HepG2 (cell line): ENCODE measurements around the gene HS6ST1. TPM values are rescaled to one million over a fixed set of nuclear protein-coding genes. Genes with fewer than 3 reads are reported as not detected.
A peak's percentile ranks its signal among the peaks of the same experiment; 100 is the strongest.

Experiments
- ATAC-seq: fragments of 200-7000 bp; cut with Tn5 transposase; 3 replicates; pipeline ENCODE4 v1.9.1; 2020; ENCODE audit warnings: mild to moderate bottlenecking, moderate library complexity
- BruUV-seq: library from RNA; stranded (reverse); fragments of 400-500 nt; replicated peaks from 2 replicates; lab custom pipeline; 2021; lab: Mats Ljungman, UMichigan
- CTCF ChIA-PET: fragments of 300-600 bp; formaldehyde crosslinking; extraction: SDS; loops from one replicate; lab custom pipeline; 2021; ENCODE audit warnings: low total read pairs, inconsistent platforms, low intra/inter-chr PET ratio; lab: Yijun Ruan, JAX
- POLR2A ChIA-PET: fragments of 350-600 bp; sonication (Branson Sonifier 250); formaldehyde crosslinking; loops from one replicate; lab custom pipeline; 2020; ENCODE audit warnings: antibody characterized with exemption, inconsistent platforms; lab: Yijun Ruan, JAX
- DNase-seq: peaks from one replicate; pipeline ENCODE4 v3.0.0-alpha.2; 2015; ENCODE audit warnings: low spot score
- FAIRE-seq: peaks from 3 replicates; lab custom pipeline; 2011; peaks lifted over from hg19 to GRCh38; lab: Jason Lieb, UNC
- H2AFZ ChIP-seq: one replicate; pipeline ENCODE4 v1.6.1; 2011; ENCODE audit warnings: low read length, inconsistent platforms
- H3K27ac ChIP-seq: fragments of 300-600 bp; 3 replicates; pipeline ENCODE4 v1.8.0; 2011; ENCODE audit warnings: mixed run types, mild to moderate bottlenecking, mixed read lengths, low read length, inconsistent platforms; ENCODE audit not compliant: insufficient read depth; ENCODE audit errors: extremely low read length
- H3K27me3 ChIP-seq, 2 experiments: fragments of 200-600 bp in 1 of 2; 2 replicates in 1 of 2; 3 replicates in 1 of 2; pipeline versions ENCODE4 v1.6.0 to v1.8.0; 2011; ENCODE audit warnings: low read length in 2 of 2, mild to moderate bottlenecking in 2 of 2, moderate library complexity in 2 of 2, inconsistent platforms in 1 of 2; ENCODE audit not compliant: insufficient read depth in 2 of 2, control insufficient read depth in 1 of 2
- H3K36me3 ChIP-seq, 2 experiments: fragments of 200-600 bp in 1 of 2; replicated peaks in 1 of 2; 2 replicates in 1 of 2; 3 replicates in 1 of 2; pipeline versions ENCODE4 v1.5.1 to v1.8.0; 2011; ENCODE audit warnings: low read length in 2 of 2, inconsistent platforms in 1 of 2; ENCODE audit not compliant: insufficient read depth in 2 of 2, control insufficient read depth in 1 of 2
- H3K4me1 ChIP-seq: 2 replicates; pipeline ENCODE4 v1.5.1; 2012; ENCODE audit warnings: low read length, inconsistent platforms; ENCODE audit not compliant: insufficient read depth
- H3K4me2 ChIP-seq: 2 replicates; pipeline ENCODE4 v1.6.0; 2011; ENCODE audit warnings: low read depth, low read length, inconsistent platforms
- H3K4me3 ChIP-seq, 3 experiments: fragments of 200-600 bp in 1 of 3; sonication (generic), shearing (Covaris generic) in 1 of 3; replicated peaks in 1 of 3; 2 replicates each; pipeline ENCODE4 v1.5.1; 2011 to 2016; ENCODE audit warnings: low read length in 3 of 3, inconsistent platforms in 2 of 3, low read depth in 2 of 3, mild to moderate bottlenecking in 2 of 3, control low read depth in 1 of 3, mixed read lengths in 1 of 3; ENCODE audit not compliant: insufficient read depth in 1 of 3
- H3K79me2 ChIP-seq: one replicate; pipeline ENCODE4 v1.6.1; 2011; ENCODE audit warnings: low read length, inconsistent platforms; ENCODE audit not compliant: insufficient read depth
- H3K9ac ChIP-seq: 2 replicates; pipeline ENCODE4 v1.6.0; 2011; ENCODE audit warnings: mild to moderate bottlenecking, low read depth, low read length, inconsistent platforms; ENCODE audit not compliant: insufficient read depth
- H3K9me3 ChIP-seq: 2 replicates; pipeline ENCODE4 v1.5.1; 2012; ENCODE audit warnings: mild to moderate bottlenecking, low read length
- H4K20me1 ChIP-seq: 2 replicates; pipeline ENCODE4 v1.6.0; 2011; ENCODE audit warnings: inconsistent platforms, mild to moderate bottlenecking, low read length, moderate library complexity; ENCODE audit not compliant: insufficient read depth
- CEBPG ChIP-seq: IDR thresholded peaks from 2 replicates; pipeline ENCODE4 v1.6.1; 2016
- CENPX ChIP-seq: sonication (generic); formaldehyde crosslinking; IDR thresholded peaks from 2 replicates; pipeline ENCODE4 v1.9.0; 2021; ENCODE audit warnings: mild to moderate bottlenecking, missing genetic modification reagents, moderate library complexity
- FIP1L1 ChIP-seq: fragments of 200-400 bp; formaldehyde crosslinking; IDR thresholded peaks from 2 replicates; pipeline ENCODE4 v1.6.1; 2018; ENCODE audit warnings: low read depth, mild to moderate bottlenecking, low read length, moderate library complexity, borderline replicate concordance; ENCODE audit not compliant: insufficient read depth
- GATAD1 ChIP-seq: IDR thresholded peaks from 2 replicates; pipeline ENCODE4 v1.6.1; 2016; ENCODE audit warnings: missing genetic modification reagents, missing compliant biosample characterization
- KLF15 ChIP-seq: sonication (generic); formaldehyde crosslinking; IDR thresholded peaks from 2 replicates; pipeline ENCODE4 v1.8.1; 2023; ENCODE audit warnings: borderline replicate concordance, mild to moderate bottlenecking, inconsistent platforms, missing genetic modification reagents, mixed read lengths
- MZF1 ChIP-seq: sonication (generic); formaldehyde crosslinking; IDR thresholded peaks from 2 replicates; pipeline ENCODE4 v1.8.1; 2023; ENCODE audit warnings: mild to moderate bottlenecking, missing genetic modification reagents, borderline replicate concordance
- NRL ChIP-seq: sonication (generic); formaldehyde crosslinking; IDR thresholded peaks from 2 replicates; pipeline ENCODE4 v1.5.0; 2020; ENCODE audit warnings: missing genetic modification reagents, mild to moderate bottlenecking, moderate library complexity, borderline replicate concordance
- PTBP1 ChIP-seq: fragments of 200-400 bp; formaldehyde crosslinking; IDR thresholded peaks from 2 replicates; pipeline ENCODE4 v1.6.1; 2018; ENCODE audit warnings: low read length, low read depth; ENCODE audit not compliant: poor library complexity, severe bottlenecking
- RBM22 ChIP-seq: fragments of 200-400 bp; formaldehyde crosslinking; optimal IDR thresholded peaks from 2 replicates; pipeline ENCODE3; 2017; ENCODE audit warnings: mild to moderate bottlenecking, low read length, moderate library complexity
- TBX2 ChIP-seq: sonication (generic); formaldehyde crosslinking; IDR thresholded peaks from 2 replicates; pipeline ENCODE4 v1.5.0; 2020; ENCODE audit warnings: missing genetic modification reagents, mild to moderate bottlenecking, borderline replicate concordance
- ZEB1 ChIP-seq: IDR thresholded peaks from 2 replicates; pipeline ENCODE4 v1.6.1; 2012; ENCODE audit warnings: mild to moderate bottlenecking, low read depth, inconsistent platforms; ENCODE audit not compliant: insufficient replicate concordance
- ZFP36 ChIP-seq: fragments of 150-350 bp; IDR thresholded peaks from 2 replicates; pipeline ENCODE4 v1.6.1; 2018; ENCODE audit warnings: borderline replicate concordance, low read length, low read depth; ENCODE audit not compliant: partially characterized antibody
- ZNF180 ChIP-seq: sonication (generic); formaldehyde crosslinking; IDR thresholded peaks from 2 replicates; pipeline ENCODE4 v1.4.0; 2020; ENCODE audit warnings: low read depth, missing genetic modification reagents, borderline replicate concordance
- ZNF558 ChIP-seq: sonication (generic); formaldehyde crosslinking; IDR thresholded peaks from 2 replicates; pipeline ENCODE4 v1.9.0; 2022; ENCODE audit warnings: mild to moderate bottlenecking, missing genetic modification reagents, borderline replicate concordance
- ZSCAN30 ChIP-seq: sonication (generic); formaldehyde crosslinking; IDR thresholded peaks from 2 replicates; pipeline ENCODE4 v1.5.0; 2020; ENCODE audit warnings: mild to moderate bottlenecking, missing genetic modification reagents
- WGBS: methylation state at CpG from one replicate; pipeline ENCODE4 v1.1.6; 2017; ENCODE audit warnings: low lambda C conversion rate; 5-methylcytosine and 5-hydroxymethylcytosine counted together
- in situ Hi-C: cut with HindIII; loops from 2 replicates; pipeline ENCODE4 v1.10.0; 2017; ENCODE audit warnings: low pct_unique_long_range_greater_than_20kb; ENCODE audit not compliant: extremely low pct_ligation_motif_present
- intact Hi-C: fragments of 100-400 bp; cut with micrococcal nuclease; formaldehyde crosslinking; loops from one replicate; pipeline ENCODE4 v1.10.0; 2022; ENCODE audit not compliant: unreplicated experiment
- polyA plus RNA-seq, 8 experiments: library from polyadenylated mRNA; depleted of rRNA in 3 of 8; stranded (reverse) in 7 of 8; unstranded in 1 of 8; fragments of >200 nt; fragmentation: Illumina TruSeq in 4 of 8; extraction: Trizol in 4 of 8; gene quantifications; 2 replicates each; pipeline versions ENCODE4 v1.2.1 to v1.2.3, GENCODE V29; 2011 to 2016; ENCODE audit warnings: low read depth in 4 of 8, missing spikeins in 1 of 8, mixed read lengths in 1 of 8; ENCODE audit not compliant: insufficient read depth in 1 of 8
- total RNA-seq, 5 experiments: library from RNA; depleted of rRNA; stranded (reverse); fragments of >200 nt; fragmentation: Illumina TruSeq; extraction: Trizol; gene quantifications; 2 replicates each; pipeline ENCODE4 v1.2.3, GENCODE V29; 2016; ENCODE audit warnings: low read depth in 1 of 5
- TF ChIP-seq, protein P1 (sequence below): IDR thresholded peaks from 2 replicates; pipeline ENCODE4 v1.6.1; 2016; ENCODE audit warnings: low read depth

The HS6ST1 gene
- total and polyA plus RNA-seq, 2 of the 13 experiments (the other 11 are each of a cell fraction or from before 2014, with no cell fraction given), result 34.5 to 84.6 TPM

DNA sequence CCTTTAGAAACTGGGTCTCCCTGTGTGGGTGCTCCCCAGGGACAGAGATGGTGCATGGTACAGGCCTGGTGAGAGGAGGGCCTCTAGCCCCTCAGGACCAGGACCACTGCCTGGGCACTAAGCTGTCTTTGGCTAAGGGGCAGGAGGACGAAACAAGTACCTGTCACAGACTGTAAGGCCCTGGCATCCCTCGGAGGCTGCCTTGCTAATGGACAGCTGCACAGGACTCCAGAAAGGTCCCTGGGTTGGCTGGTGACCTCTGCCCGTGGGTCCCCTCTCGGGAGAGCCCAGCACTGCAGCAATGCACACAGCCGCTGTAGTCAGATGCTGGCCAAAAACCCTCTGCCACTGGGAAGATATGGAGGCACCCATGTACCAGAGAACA is 14.3 kb downstream of the HS6ST1 start (continued):
- TF ChIP-seq, protein P1, sequence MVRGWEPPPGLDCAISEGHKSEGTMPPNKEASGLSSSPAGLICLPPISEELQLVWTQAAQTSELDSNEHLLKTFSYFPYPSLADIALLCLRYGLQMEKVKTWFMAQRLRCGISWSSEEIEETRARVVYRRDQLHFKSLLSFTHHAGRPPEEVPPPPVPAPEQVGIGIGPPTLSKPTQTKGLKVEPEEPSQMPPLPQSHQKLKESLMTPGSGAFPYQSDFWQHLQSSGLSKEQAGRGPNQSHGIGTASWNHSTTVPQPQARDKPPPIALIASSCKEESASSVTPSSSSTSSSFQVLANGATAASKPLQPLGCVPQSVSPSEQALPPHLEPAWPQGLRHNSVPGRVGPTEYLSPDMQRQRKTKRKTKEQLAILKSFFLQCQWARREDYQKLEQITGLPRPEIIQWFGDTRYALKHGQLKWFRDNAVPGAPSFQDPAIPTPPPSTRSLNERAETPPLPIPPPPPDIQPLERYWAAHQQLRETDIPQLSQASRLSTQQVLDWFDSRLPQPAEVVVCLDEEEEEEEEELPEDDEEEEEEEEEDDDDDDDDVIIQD, result no peak
- no peak for TF ChIP-seq KLF15 (CRISPR knock-in tag)
- no peak for TF ChIP-seq ZSCAN30 (CRISPR knock-in tag)
- TF ChIP-seq ZNF558 (CRISPR knock-in tag), result no peak
- no peak for TF ChIP-seq NRL (CRISPR knock-in tag)
- no peak for TF ChIP-seq MZF1 (CRISPR knock-in tag)
- no peak for TF ChIP-seq ZFP36
- TF ChIP-seq CEBPG (CRISPR knock-in tag), result no peak
- TF ChIP-seq CENPX (CRISPR knock-in tag), result no peak
- TF ChIP-seq ZEB1, result no peak
- no peak for TF ChIP-seq FIP1L1
- TF ChIP-seq PTBP1, result no peak

DNA sequence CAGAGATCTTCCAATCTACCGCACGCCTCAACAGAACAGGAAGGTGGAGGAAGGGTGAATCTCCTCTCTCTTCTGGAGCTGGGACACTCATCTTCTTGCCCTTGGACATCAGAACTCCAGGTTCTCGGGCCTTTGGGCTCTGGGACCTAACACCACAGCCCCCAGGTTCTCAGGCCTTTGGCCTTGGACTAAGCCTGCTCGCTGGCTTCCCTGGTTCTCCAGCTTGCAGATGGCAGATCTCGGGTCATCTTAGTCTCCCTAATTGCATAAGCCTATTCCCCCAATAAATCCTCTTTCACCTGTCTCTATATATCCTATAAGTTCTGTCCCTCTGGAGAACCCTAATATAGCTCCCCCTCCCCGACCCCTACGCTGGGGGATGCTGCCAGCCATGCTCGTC is 14.8 kb downstream of the HS6ST1 start:
- no peak overlapping the region for H3K4me3 ChIP-seq
- FAIRE-seq (no peak), DNase-seq (no peak), ATAC-seq (no peak)
- H3K27ac ChIP-seq, result no peak overlapping the region
- in situ Hi-C loops (no loop called here), intact Hi-C loops (no loop called here)
- 95% methylated on average over 8 of the region's 8 CpGs for WGBS
- peaks cover 60% of the 10 kb centered on the region for H3K4me1 ChIP-seq
- no TSS peak for BruUV-seq
- no peaks in the 10 kb centered on the region for H3K27me3 ChIP-seq
- TF ChIP-seq RBM22 (peak; percentile 2), ZNF180 (no peak), TBX2 (CRISPR knock-in tag) (peak; percentile 20; the same call in 1 of the 2 replicates), GATAD1 (no peak)
- peaks cover 100% of the 10 kb centered on the region for H3K79me2 ChIP-seq
- H3K9me3 ChIP-seq, result no peaks in the 10 kb centered on the region
- H3K4me2 ChIP-seq, result no peak overlapping the region
- H2AFZ ChIP-seq, result no peak overlapping the region
- CTCF ChIA-PET, result no interaction called here
- H4K20me1 ChIP-seq, result peaks cover 96% of the 10 kb centered on the region
- H3K36me3 ChIP-seq, result peaks cover 54 to 86% of the 10 kb centered on the region in 2 experiments
- no peak overlapping the region for H3K9ac ChIP-seq
- POLR2A ChIA-PET, result no interaction called here
